ENCODE data around the gene ESR1. TPM values are rescaled to one million over a fixed set of nuclear protein-coding genes. Genes with fewer than 3 reads are reported as not detected.
"Not testable (repeated sequence)": the region's sequence is repeated elsewhere in the genome, so short reads cannot be mapped to it uniquely, and the experiment has no call there.

The ESR1 gene
- total and polyA plus RNA-seq, 12 donors = 0.28 to 9.4 (median 3.8) TPM

GRCh38 chr6:152023613-152024012 is 216.1 kb downstream of the ESR1 start:
- WGBS, 4 donors = 75 to 91% (median 86%) methylated on average over 2 of the region's 2 CpGs
- Histone ChIP-seq H3K27me3 (no peaks in the 10 kb centered on the region), H3K9me3 (replicated peaks in 1 of 3) (peaks cover 0 to 3% (median 0%) of the 10 kb centered on the region in 3 donors), H3K4me1 (replicated peaks in 1 of 2) (peaks cover 0 to 15% of the 10 kb centered on the region in 2 donors), H3K27ac (no peak overlapping the region), H3K4me3 (no peak overlapping the region), H3K36me3 (replicated peaks in 1 of 2) (no peaks in the 10 kb centered on the region)
- no peak for DNase-seq
- no peak for TF ChIP-seq POLR2A (IDR thresholded peaks at IDR 0.05)
- TF ChIP-seq, protein P1, sequence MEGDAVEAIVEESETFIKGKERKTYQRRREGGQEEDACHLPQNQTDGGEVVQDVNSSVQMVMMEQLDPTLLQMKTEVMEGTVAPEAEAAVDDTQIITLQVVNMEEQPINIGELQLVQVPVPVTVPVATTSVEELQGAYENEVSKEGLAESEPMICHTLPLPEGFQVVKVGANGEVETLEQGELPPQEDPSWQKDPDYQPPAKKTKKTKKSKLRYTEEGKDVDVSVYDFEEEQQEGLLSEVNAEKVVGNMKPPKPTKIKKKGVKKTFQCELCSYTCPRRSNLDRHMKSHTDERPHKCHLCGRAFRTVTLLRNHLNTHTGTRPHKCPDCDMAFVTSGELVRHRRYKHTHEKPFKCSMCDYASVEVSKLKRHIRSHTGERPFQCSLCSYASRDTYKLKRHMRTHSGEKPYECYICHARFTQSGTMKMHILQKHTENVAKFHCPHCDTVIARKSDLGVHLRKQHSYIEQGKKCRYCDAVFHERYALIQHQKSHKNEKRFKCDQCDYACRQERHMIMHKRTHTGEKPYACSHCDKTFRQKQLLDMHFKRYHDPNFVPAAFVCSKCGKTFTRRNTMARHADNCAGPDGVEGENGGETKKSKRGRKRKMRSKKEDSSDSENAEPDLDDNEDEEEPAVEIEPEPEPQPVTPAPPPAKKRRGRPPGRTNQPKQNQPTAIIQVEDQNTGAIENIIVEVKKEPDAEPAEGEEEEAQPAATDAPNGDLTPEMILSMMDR (IDR thresholded peaks at IDR 0.05) = peak in 1 of 6 experiments; percentile 4
- intact Hi-C loops (cut with DNase I) = no loop called here

- 4 to 9% (median 6%) methylated on average over 1 of the region's 1 CpG for WGBS, 4 donors
- H3K27ac ChIP-seq = no peak overlapping the region
- H3K36me3 ChIP-seq (replicated peaks in 1 of 2) = no peaks in the 10 kb centered on the region
- no peak for TF ChIP-seq POLR2A (IDR thresholded peaks at IDR 0.05)
- TF ChIP-seq, protein P1 (IDR thresholded peaks at IDR 0.05) = no peak
- H3K4me3 ChIP-seq = peak overlapping the region in 2 of 4 donors; percentile 11 to 50
- peaks cover 0 to 3% (median 0%) of the 10 kb centered on the region in 3 donors for H3K9me3 ChIP-seq (replicated peaks in 1 of 3)
- peaks cover 0 to 15% of the 10 kb centered on the region in 2 donors for H3K4me1 ChIP-seq (replicated peaks in 1 of 2)
- no peaks in the 10 kb centered on the region for H3K27me3 ChIP-seq
- no peak for DNase-seq
- intact Hi-C loops (cut with DNase I) = no loop called here
These were observed 218.8 kb downstream of the ESR1 start for GRCh38 chr6:152026291-152026690.

DNA sequence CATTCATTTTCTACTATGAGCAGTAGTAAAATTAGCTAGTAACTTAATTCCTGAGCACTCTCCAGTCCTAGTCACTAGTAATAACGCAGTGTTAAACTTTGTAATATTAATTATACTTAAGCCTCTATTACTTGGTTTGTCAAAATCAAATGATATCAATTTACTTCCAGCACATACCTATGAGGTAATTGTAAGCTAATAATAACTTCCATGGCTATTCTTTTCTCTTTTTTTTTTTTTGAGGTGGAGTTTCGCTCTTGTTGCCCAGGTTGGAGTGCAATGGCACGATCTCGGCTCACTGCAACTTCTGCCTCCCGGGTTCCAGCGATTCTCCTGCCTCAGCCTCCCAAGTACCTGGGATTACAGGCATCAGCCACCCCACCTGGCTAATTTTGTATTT is 219.3 kb downstream of the ESR1 start:
- H3K9me3 ChIP-seq (replicated peaks in 1 of 3); intact Hi-C loops (cut with DNase I); H3K27ac ChIP-seq; DNase-seq; H3K27me3 ChIP-seq; H3K36me3 ChIP-seq (replicated peaks in 1 of 2): not testable (repeated sequence)
- Histone ChIP-seq H3K4me1 (replicated peaks in 1 of 2) (peaks cover 0 to 15% of the 10 kb centered on the region in 2 donors), H3K4me3 (peak overlapping the region in 1 of 4 donors; percentile 50)
- 96 to 99% (median 97%) methylated on average over 6 of the region's 6 CpGs for WGBS, 4 donors

- H3K36me3 ChIP-seq (replicated peaks in 1 of 2); H3K9me3 ChIP-seq (replicated peaks in 1 of 3); DNase-seq; H3K27ac ChIP-seq; intact Hi-C loops (cut with DNase I); H3K27me3 ChIP-seq; H3K4me3 ChIP-seq; H3K4me1 ChIP-seq (replicated peaks in 1 of 2): not testable (repeated sequence)
- 92 to 96% (median 94%) methylated on average over 3 to 4 of the region's 4 CpGs for WGBS, 4 donors
These were observed 226.3 kb downstream of the ESR1 start for GRCh38 chr6:152033765-152034164.

DNA sequence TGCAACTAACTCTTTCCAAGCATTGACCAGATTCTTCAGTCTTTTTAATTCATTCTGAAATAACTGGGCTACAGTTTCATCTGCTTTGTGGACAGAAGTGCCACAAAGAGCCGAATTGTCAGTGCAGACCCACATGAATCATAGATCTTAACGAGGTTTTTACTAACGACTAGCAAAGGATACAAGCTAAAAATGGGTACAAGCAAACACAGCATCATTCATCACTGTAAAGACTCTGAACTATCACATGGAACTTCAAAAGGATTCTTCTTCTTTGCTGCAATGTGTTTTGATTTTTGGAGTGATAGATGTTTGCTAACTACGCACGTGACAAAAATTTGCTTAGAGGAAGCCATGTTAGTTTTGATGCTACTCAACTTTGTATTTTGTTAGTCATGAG is 227.1 kb downstream of the ESR1 start:
- H3K36me3 ChIP-seq (replicated peaks in 1 of 2) = no peaks in the 10 kb centered on the region
- H3K9me3 ChIP-seq (replicated peaks in 1 of 3) = no peaks in the 10 kb centered on the region
- 81 to 84% (median 83%) methylated on average over 5 of the region's 5 CpGs for WGBS, 4 donors
- intact Hi-C loops (cut with DNase I) = no loop called here
- no peak overlapping the region for H3K4me3 ChIP-seq
- DNase-seq = no peak
- no peak overlapping the region for H3K27ac ChIP-seq
- H3K4me1 ChIP-seq (replicated peaks in 1 of 2) = no peaks in the 10 kb centered on the region
- no peak for TF ChIP-seq POLR2A (IDR thresholded peaks at IDR 0.05)
- H3K27me3 ChIP-seq = no peaks in the 10 kb centered on the region

DNA sequence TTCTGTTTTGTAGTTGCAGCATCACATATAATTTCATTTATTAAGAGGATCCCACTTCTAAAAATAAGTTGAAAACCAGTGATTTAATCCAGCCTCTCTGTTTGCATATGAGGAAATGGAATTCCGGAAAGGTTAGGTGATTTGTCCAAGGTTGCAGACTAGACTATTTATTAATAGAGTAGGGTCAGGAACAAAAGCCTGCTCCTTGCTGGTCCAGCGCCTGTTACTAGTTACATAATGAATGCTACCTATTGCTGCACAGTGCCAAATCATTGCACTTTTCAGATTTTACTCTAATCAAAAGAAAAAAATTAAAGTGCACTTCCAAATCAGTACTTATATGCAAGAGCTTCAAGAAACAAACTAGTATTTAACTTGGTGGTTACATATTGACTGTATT is 238.6 kb downstream of the ESR1 start:
- Histone ChIP-seq H3K36me3 (replicated peaks in 1 of 2) (no peaks in the 10 kb centered on the region), H3K9me3 (replicated peaks in 1 of 3) (no peaks in the 10 kb centered on the region), H3K27ac (no peak overlapping the region), H3K4me1 (replicated peaks in 1 of 2) (no peaks in the 10 kb centered on the region), H3K4me3 (no peak overlapping the region), H3K27me3 (no peaks in the 10 kb centered on the region)
- no peak for DNase-seq
- 56 to 66% (median 63%) methylated on average over 2 of the region's 2 CpGs for WGBS, 4 donors
- TF ChIP-seq, protein P1 (IDR thresholded peaks at IDR 0.05) = no peak
- no peak for TF ChIP-seq POLR2A (IDR thresholded peaks at IDR 0.05)
- intact Hi-C loops (cut with DNase I) = no loop called here
